ENCODE measurements around the gene UBE2M. TPM values are rescaled to one million over a fixed set of nuclear protein-coding genes. Genes with fewer than 3 reads are reported as not detected.
A peak's percentile ranks its signal among the peaks of the same experiment; 100 is the strongest.
"Not testable (repeated sequence)": the region's sequence is repeated elsewhere in the genome, so short reads cannot be mapped to it uniquely, and the experiment has no call there.

UBE2M gene
- 100 to 1,000 TPM in 1 of 2 experiments, 10 to 100 TPM in 1; 87.6 to 109 TPM for total RNA-seq

DNA sequence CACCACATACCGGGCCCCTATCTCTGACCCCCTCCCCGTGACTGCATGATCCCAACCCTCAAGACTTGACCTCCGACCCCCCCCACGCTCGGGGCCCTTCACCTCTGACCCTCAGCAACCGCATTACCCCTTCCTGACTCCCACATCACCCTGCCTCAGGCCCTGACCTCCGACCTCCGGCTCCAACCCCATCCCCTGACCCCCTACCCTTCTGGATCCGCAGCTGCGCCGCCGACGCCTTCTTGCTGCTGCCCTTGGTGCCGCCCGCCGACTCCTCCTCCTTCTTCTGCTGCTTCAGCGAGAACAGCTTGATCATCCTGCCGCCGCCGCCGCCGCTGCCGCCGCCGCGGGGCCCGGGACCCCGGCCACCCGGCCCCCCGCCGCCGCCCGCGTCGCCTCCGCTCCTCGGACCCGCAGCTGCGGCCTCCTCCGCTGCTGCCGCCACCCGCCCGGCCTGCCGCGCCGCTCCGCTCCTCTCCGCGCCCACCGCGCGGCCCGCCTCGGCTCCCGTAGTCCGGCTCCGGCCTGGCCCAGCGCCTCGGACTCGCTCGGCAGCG, at the start of gene UBE2M:
Gene UBE2M, minus strand, starts transcription at position 546 of the 557 bp plus-strand sequence. Its CDS starts 230 bp downstream, at position 316.
- Mint-ChIP-seq H3K27me3 (no peaks in the 10 kb centered on the region), H3K4me1 (peaks cover 77% of the 10 kb centered on the region), H3K9me3 (ENCODE audit: low read depth) (no peaks in the 10 kb centered on the region), H3K27ac (peak within 1 kb of the TSS; percentile 100), H3K36me3 (peaks cover 29% of the 10 kb centered on the region), H3K4me3 (peak within 1 kb of the TSS; percentile 95)
- peak; percentile 3 for ATAC-seq
- peak; percentile 81 for DNase-seq
- CTCF ChIA-PET: interaction anchor here (0.8 to 8.6 kb wide), 2 partner anchors 23 to 38 kb away, joined by 3 to 49 read pairs; partner anchors contain the start of gene ZBTB45

DNA sequence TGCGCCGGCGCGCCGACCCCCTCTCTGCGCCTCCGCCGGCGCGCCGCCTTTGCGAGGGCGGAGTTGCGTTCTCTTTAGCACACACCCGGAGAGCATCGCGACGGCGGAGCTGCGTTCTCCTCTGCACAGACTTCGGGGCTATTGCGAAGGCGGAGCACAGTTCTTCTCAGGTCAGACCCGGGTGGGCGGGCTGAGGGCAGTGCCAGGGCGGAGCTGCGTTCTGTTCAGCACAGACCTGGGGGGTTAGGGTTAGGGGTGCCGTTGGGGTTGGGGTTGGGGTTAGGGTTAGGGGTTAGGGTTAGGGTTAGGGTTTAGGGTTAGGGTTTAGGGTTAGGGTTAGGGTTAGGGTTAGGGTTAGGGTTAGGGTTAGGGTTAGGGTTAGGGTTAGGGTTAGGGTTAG, 48.8 kb upstream of the UBE2M start:
- H3K36me3 Mint-ChIP-seq; H3K27ac Mint-ChIP-seq; H3K4me3 Mint-ChIP-seq; H3K4me1 Mint-ChIP-seq; ATAC-seq; H3K27me3 Mint-ChIP-seq; H3K9me3 Mint-ChIP-seq (ENCODE audit: low read depth); CTCF ChIA-PET; DNase-seq: not testable (repeated sequence)

DNA sequence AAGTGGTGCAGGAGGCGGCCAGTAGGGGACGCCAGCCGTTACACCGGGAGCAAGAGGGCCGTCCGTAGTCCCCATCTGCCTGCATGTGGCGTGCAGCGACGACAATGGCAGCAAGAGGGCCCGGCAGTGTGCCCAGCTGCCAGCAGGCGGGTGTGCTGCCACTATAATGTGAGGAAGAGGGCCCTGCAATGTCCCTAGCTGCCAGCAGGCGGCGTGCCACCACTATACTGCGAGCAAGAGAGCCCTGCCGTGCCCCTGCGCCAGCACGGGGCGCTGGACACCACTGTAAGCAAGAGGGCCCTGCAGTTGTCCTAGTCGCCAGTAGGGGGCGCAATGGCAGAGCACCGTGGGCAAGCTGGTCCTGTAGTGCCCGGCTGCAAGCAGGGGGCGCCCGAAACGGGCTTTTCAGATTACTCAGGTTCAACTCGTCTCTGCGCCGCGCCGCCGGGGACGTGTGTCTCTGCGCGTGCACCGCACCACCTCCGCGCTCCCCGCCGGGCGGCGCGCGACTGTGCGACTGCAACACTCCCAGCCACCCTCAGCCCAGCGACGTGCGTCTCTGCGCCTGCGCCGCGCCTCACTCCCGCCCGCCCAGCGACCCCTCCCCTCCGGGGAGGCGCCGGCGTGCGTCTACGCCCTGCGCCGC, 48.0 kb upstream of the UBE2M start:
- H3K27ac Mint-ChIP-seq; CTCF ChIA-PET; ATAC-seq; H3K36me3 Mint-ChIP-seq; H3K27me3 Mint-ChIP-seq; H3K4me3 Mint-ChIP-seq; DNase-seq; H3K4me1 Mint-ChIP-seq; H3K9me3 Mint-ChIP-seq (ENCODE audit: low read depth): not testable (repeated sequence)

DNA sequence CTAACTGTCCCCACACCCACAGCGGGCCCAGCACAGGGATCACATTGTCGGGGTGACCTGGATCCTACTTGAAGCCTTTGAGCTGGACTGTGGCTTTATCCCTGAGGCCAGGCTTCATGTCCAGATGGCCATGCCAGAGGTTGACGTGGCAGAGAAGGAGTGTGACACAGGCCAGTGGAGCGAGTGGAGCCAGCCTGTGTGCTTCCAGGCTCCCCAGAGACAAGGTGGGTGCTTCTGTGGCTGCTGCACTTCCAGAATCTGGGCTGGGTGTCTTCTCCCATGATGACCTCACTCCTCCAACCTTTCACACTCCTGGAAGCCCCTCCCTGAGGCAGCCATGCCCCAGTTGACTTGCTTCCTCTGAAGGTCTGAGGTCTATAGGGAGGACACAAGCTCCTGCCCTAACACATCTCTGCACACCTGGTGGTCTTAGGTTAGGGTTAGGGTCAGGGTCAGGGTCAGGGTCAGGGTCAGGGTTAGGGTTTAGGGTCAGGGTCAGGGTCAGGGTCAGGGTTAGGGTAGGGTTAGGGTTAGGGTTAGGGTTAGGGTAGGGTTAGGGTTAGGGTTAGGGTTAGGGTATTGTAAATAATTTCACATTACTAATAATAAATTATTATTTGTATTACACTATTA, 27.8 kb upstream of the UBE2M start:
- Mint-ChIP-seq H3K27ac (no peak overlapping the region), H3K4me1 (peaks cover 3% of the 10 kb centered on the region), H3K9me3 (ENCODE audit: low read depth) (no peaks in the 10 kb centered on the region), H3K36me3 (peaks cover 10% of the 10 kb centered on the region), H3K4me3 (no peak overlapping the region), H3K27me3 (no peaks in the 10 kb centered on the region)
- DNase-seq (no peak), ATAC-seq (no peak)
- CTCF ChIA-PET: no interaction called here

DNA sequence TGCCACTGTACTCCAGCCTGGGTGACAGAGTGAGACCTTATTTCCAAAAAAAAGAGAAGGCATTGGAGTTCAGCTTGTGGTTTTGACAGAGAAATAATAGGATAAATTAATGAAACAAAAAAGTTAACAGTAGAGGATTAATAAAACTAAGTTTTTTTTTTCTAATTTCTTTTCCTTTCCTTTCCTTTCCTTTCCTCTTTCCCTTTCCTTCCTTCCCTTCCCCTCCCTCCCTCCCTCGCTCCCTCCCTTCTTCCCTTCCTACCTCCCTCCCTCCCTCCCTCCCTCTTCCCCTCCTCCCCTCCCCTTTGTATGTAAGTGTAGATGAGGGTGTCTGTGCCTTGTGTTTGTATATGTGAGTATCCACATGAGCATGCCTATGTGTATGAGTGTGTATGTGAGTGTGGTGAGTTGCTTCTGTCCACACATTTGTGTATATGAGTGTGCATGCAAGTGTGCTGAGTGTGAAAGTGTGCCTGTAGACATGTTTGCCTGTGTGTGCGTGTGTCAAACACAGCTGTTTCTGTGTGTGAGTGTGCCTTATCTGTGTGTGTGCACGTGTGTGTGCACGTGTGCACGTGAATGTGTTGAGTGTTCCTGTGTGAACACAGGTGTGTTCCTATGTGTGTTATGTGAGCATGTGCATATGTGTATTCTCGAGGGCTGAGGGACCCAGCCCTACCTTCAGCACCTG, 27.2 kb upstream of the UBE2M start:
- DNase-seq (no peak), ATAC-seq (no peak)
- H3K4me1 Mint-ChIP-seq: peaks cover 9% of the 10 kb centered on the region
- H3K9me3 Mint-ChIP-seq (ENCODE audit: low read depth): no peaks in the 10 kb centered on the region
- no peak overlapping the region for H3K4me3 Mint-ChIP-seq
- H3K36me3 Mint-ChIP-seq: peaks cover 11% of the 10 kb centered on the region
- CTCF ChIA-PET: no interaction called here
- H3K27ac Mint-ChIP-seq: no peak overlapping the region
- H3K27me3 Mint-ChIP-seq: no peaks in the 10 kb centered on the region

DNA sequence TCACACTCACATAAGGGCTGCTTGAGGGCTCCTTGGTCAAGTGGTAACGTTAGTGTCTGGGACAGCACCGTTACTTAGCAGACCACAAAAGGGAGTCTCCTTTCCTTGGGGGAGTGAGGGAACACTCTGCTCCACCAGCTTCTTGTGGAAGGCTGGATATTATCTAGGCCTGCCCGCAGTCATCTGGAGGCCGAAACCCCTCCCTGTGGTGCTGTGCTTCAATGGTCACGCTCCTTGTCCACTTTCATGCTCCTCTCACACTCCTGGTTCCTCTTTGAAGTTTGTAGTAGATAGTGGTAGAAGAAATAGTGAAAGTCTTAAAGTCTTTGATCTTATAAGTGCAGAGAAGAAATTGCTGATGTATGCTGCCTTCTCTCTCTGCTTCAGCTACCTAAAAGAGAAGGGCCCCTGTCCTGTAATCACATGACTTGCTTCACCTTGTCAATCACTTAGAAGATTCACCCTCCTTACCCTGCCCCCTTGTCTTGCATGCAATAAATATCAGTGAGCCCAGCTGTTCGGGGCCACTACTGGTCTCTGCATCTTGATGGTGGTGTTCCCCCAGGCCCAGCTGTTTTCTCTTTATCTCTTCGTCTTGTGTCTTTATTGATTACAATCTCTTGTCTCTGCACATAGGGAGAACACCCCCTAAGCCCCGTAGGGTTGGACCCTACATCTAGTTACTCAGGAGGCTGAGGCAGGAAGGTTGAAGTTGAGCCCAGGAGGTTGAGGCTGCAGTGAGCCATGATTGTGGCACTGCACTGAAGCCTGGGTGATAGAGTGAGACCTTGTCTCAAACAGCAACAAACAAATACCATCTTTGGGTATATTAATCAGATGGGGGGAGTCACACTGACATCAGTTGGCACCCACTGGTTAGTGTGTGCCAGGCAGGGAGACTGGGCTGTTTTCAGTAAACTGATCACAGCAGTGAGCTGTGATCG, 26.4 kb upstream of the UBE2M start:
- peaks cover 11% of the 10 kb centered on the region for H3K36me3 Mint-ChIP-seq
- H3K9me3 Mint-ChIP-seq (ENCODE audit: low read depth): no peaks in the 10 kb centered on the region
- peaks cover 9% of the 10 kb centered on the region for H3K4me1 Mint-ChIP-seq
- DNase-seq (no peak), ATAC-seq (no peak)
- CTCF ChIA-PET: interaction anchor here (2.1 kb wide), 1 partner anchor 65 kb away, joined by 7 read pairs; the partner anchor contains the start of gene ZBTB45
- H3K4me3 Mint-ChIP-seq: no peak overlapping the region
- no peak overlapping the region for H3K27ac Mint-ChIP-seq
- no peaks in the 10 kb centered on the region for H3K27me3 Mint-ChIP-seq

DNA sequence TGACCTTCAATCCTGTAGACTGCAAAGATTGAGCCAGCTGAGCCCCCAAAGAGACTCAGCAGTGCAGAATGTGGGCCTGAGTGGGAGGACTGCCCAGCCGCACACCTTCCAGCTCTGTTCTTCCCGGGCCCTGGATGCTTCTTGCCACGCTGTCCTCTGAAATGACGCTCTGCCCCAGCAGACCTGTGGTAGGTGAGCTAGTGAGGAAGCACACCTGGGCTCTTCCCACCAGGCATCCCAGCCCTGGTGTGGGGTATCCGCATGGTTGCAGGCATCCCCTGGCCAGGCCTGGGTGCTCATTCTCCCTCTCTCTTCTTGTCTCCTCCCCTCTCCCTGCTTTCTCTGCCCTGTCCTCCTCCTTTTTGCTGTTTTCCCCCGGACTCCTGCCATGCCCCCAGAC, 24.6 kb upstream of the UBE2M start:
- H3K36me3 Mint-ChIP-seq: peaks cover 11% of the 10 kb centered on the region
- H3K27me3 Mint-ChIP-seq: no peaks in the 10 kb centered on the region
- CTCF ChIA-PET: interaction anchor here (2.1 kb wide), 1 partner anchor 63 kb away, joined by 7 read pairs; the partner anchor contains the start of gene ZBTB45
- H3K27ac Mint-ChIP-seq: no peak overlapping the region
- no peaks in the 10 kb centered on the region for H3K9me3 Mint-ChIP-seq (ENCODE audit: low read depth)
- no peak for ATAC-seq
- DNase-seq: no peak
- no peak overlapping the region for H3K4me3 Mint-ChIP-seq
- peaks cover 17% of the 10 kb centered on the region for H3K4me1 Mint-ChIP-seq

DNA sequence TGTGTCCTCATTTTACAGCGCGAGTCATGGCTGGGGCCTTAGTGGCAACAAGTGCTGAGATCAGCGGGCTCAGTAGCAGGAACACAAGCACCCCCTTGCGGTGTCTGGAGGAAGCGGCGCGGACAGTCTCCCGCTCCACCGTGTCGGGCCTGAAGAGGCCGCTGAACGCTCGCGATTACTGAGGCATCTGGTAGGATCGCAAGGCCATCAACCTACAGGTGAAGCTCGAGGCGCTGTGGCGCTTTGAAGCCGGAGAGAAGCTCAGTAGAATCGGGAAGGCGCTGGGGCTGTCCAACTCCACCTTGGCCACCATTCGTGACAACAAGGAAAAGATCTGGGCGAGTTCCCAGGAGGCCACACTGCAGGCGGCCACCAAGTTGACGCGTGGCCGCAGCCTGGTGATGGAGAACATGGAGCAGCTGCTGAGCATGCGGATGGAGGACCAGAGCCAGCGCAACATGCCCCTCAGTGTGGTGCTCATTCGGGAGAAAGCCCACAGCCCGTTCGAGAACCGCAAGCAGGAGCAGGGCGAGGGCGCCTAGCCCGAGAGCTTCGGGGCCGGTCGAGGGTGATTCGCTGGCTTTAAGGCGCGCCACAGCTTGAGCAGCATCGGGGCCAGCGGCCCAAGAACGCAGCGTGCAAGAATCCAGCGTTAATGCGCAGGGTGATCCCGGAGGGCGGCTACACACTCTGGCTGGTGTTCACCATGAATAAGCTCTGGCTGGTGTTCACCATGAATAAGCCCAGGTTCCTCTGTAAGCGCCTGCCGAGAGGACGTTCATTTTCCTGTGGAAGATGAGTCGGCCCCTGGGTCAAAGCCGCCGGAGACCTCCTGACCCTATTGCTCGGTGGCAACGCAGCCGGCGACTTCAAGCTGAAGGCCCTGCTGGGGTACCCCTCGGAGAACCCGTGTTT, 23.1 kb upstream of the UBE2M start:
- Mint-ChIP-seq H3K4me1 (peaks cover 17% of the 10 kb centered on the region), H3K27ac (peak overlapping the region; percentile 79), H3K27me3 (no peaks in the 10 kb centered on the region), H3K4me3 (no peak overlapping the region), H3K9me3 (ENCODE audit: low read depth) (no peaks in the 10 kb centered on the region), H3K36me3 (peaks cover 11% of the 10 kb centered on the region)
- CTCF ChIA-PET: interaction anchor here (0.6 to 8.3 kb wide), 11 partner anchors 9 to 106 kb away, joined by 3 to 153 read pairs (median 4); partner anchors contain the start of genes MZF1, SLC27A5, TRIM28 and UBE2M
- DNase-seq (peak; percentile 95), ATAC-seq (peak; percentile 96)

DNA sequence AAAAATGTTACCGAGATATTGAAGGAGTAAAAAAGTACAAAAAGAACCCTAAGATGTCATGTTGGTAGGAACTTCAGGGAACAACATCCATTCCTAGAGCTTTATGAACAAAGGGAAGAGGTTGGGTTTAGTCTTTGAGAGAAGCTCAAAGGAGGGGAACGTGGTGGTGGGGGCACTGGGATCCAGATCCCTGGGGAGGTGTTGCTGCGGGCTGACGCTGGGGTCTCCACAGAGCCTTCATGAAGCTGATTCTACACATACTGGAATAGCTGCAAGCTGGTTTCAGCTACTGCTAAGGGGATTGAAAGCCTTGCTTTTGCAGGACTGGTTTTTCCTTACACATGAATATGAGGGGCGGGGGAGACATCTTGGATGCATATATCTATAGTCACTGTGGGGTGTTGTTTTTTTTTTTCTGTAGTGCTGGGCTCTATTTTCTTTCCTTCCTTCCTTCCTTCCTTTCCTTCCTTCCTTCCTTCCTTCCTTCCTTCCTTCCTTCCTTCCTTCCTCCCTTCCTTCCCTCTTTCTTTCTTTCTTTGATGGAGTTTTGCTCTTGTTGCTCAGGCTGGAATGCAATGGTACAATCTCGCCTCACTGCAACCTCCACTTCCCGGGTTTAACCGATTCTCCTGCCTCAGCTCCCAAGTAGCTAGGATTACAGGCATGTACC, 21.2 kb upstream of the UBE2M start:
- H3K4me1 Mint-ChIP-seq: peaks cover 22% of the 10 kb centered on the region

DNA sequence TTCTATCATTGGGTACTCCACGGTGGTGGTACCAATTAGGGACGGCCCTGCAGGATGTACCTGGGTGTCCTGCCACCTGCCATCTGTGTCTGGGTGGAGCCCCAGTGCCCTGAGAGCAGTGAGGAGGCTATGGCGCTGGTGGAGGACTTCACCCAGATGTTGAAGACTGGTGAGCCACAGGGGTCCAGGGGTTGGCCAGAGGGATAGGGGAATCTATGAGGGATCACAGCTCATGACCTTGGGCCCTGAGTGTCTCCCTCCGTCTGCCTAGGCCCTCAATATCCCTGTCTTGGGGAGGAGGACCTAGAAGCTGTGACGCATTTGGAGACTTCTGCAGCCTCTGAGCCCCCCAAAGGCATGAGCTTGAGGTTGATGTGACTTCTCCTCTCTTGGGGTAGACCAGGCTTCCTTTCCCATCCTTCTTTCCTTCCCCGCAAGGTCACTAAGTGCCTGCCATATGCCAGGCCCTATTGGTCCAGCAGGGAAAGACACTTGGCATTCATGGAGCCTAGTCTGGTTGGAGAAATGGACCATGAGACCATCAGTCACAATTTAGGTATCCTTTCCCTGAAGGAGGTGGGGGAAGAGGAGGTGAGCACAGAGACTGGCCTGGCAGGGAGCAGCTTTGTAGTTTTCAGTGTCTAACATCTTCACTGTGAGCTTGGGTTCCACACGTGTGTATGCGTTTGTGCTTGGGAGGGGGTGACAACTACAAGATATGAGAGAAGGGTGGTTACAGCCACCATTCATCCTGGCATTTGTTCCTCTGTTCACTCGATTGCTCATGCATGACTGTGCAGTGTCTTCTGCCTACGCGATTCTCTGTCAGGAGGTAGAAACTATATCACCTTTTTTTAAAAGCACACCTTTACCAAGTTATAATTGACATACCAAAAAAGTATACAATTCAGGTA, 19.9 kb upstream of the UBE2M start:
- peaks cover 33% of the 10 kb centered on the region for H3K4me1 Mint-ChIP-seq
- H3K36me3 Mint-ChIP-seq: peaks cover 11% of the 10 kb centered on the region
- CTCF ChIA-PET: interaction anchor here (0.6 to 8.3 kb wide), 5 partner anchors 24 to 350 kb away, joined by 3 to 153 read pairs (median 5); partner anchors contain the start of genes CHMP2A, SLC27A5, TRIM28 and ZBTB45
- no peak overlapping the region for H3K4me3 Mint-ChIP-seq
- H3K27ac Mint-ChIP-seq: no peak overlapping the region
- ATAC-seq (no peak), DNase-seq (no peak)
- no peaks in the 10 kb centered on the region for H3K9me3 Mint-ChIP-seq (ENCODE audit: low read depth)
- no peaks in the 10 kb centered on the region for H3K27me3 Mint-ChIP-seq

More for the DNA sequence above, 21.2 kb upstream of the UBE2M start:
- ATAC-seq (no peak), DNase-seq (no peak)
- no peak overlapping the region for H3K4me3 Mint-ChIP-seq
- CTCF ChIA-PET: interaction anchor here (0.7 to 8.3 kb wide), 6 partner anchors 24 to 328 kb away, joined by 3 to 153 read pairs (median 4); partner anchors contain the start of genes CHMP2A, SLC27A5, TRIM28 and ZBTB45
- H3K27ac Mint-ChIP-seq: no peak overlapping the region
- H3K36me3 Mint-ChIP-seq: peaks cover 11% of the 10 kb centered on the region
- no peaks in the 10 kb centered on the region for H3K27me3 Mint-ChIP-seq
- no peaks in the 10 kb centered on the region for H3K9me3 Mint-ChIP-seq (ENCODE audit: low read depth)

All from activated CD8-positive, alpha-beta memory T cell treated with anti-CD3 and anti-CD28 coated beads, Interleukin-2, amount 10 ng/mL, durations not matched to agents 7 days and 5 days (primary cell).